Sigmoid colon (tissue), 4 donors: ENCODE measurements around the gene HACD3.

Experiments used
- EP300 ChIP-seq, 4 donors: sonication (generic); formaldehyde crosslinking; IDR thresholded peaks; one replicate each; pipeline ENCODE4 v1.6.1; 2017; ENCODE audit warnings: antibody characterized with exemption in 4 of 4
- POLR2A ChIP-seq, 2 donors: fragments of 450-650 bp; IDR thresholded peaks; one replicate each; pipeline ENCODE4 v1.6.1; 2016; ENCODE audit warnings: antibody characterized with exemption in 2 of 2, mild to moderate bottlenecking in 2 of 2, moderate library complexity in 2 of 2
- POLR2AphosphoS5 ChIP-seq, 4 donors: sonication (generic); formaldehyde crosslinking; IDR thresholded peaks; one replicate each; pipeline ENCODE4 v1.6.1; 2017; ENCODE audit warnings: antibody characterized with exemption in 4 of 4
- TF ChIP-seq, protein P1 (sequence below), 4 experiments: fragments of 450-650 bp in 3 of 4; fragments of 200-600 bp in 1 of 4; IDR thresholded peaks; one replicate each; pipeline ENCODE4 v1.5.1; 2016 to 2019; ENCODE audit warnings: antibody characterized with exemption in 4 of 4, mild to moderate bottlenecking in 3 of 4, moderate library complexity in 2 of 4

DNA sequence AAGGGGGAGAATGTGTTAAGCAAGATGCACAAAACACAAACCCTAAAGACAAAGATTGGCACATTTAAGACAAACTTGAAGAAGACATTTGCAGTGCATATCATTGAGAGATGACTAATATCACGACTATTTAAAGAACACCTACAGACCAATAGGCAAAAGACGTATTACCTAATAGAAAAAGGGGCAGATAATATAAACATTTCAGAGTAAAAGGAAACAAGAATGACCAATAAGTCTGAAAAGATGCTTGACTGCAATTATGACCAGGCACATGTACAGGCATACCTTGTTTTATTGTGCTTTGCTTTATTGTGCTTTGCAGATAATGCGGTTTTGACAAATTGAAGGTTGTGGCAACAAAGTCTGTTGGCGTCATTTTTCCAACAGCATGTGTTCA is 4.9 kb downstream of the HACD3 start:
- TF ChIP-seq, protein P1, sequence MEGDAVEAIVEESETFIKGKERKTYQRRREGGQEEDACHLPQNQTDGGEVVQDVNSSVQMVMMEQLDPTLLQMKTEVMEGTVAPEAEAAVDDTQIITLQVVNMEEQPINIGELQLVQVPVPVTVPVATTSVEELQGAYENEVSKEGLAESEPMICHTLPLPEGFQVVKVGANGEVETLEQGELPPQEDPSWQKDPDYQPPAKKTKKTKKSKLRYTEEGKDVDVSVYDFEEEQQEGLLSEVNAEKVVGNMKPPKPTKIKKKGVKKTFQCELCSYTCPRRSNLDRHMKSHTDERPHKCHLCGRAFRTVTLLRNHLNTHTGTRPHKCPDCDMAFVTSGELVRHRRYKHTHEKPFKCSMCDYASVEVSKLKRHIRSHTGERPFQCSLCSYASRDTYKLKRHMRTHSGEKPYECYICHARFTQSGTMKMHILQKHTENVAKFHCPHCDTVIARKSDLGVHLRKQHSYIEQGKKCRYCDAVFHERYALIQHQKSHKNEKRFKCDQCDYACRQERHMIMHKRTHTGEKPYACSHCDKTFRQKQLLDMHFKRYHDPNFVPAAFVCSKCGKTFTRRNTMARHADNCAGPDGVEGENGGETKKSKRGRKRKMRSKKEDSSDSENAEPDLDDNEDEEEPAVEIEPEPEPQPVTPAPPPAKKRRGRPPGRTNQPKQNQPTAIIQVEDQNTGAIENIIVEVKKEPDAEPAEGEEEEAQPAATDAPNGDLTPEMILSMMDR (IDR thresholded peaks at IDR 0.05) = no peak
- TF ChIP-seq POLR2A (IDR thresholded peaks at IDR 0.05) (no peak), POLR2AphosphoS5 (IDR thresholded peaks at IDR 0.05) (no peak), EP300 (IDR thresholded peaks at IDR 0.05) (no peak)
